ENCODE data around the gene C1RL.

Gene C1RL

GRCh38 chr12:7123806-7124522 lies 14.9 kb upstream of the C1RL start:
- TF ChIP-seq MAX (IDR thresholded peaks at IDR 0.05) (no peak), CEBPB (IDR thresholded peaks at IDR 0.05) (no peak), TAF1 (IDR thresholded peaks at IDR 0.05; ENCODE audit: low read depth) (no peak), FOXM1 (IDR thresholded peaks at IDR 0.05; ENCODE audit: borderline replicate concordance, low read depth) (no peak), EP300 (IDR thresholded peaks at IDR 0.05; ENCODE audit: borderline replicate concordance) (no peak), RAD21 (IDR thresholded peaks at IDR 0.05; ENCODE audit: low read depth) (no peak), EGR1 (IDR thresholded peaks at IDR 0.05) (no peak)
- TF ChIP-seq, protein P1, sequence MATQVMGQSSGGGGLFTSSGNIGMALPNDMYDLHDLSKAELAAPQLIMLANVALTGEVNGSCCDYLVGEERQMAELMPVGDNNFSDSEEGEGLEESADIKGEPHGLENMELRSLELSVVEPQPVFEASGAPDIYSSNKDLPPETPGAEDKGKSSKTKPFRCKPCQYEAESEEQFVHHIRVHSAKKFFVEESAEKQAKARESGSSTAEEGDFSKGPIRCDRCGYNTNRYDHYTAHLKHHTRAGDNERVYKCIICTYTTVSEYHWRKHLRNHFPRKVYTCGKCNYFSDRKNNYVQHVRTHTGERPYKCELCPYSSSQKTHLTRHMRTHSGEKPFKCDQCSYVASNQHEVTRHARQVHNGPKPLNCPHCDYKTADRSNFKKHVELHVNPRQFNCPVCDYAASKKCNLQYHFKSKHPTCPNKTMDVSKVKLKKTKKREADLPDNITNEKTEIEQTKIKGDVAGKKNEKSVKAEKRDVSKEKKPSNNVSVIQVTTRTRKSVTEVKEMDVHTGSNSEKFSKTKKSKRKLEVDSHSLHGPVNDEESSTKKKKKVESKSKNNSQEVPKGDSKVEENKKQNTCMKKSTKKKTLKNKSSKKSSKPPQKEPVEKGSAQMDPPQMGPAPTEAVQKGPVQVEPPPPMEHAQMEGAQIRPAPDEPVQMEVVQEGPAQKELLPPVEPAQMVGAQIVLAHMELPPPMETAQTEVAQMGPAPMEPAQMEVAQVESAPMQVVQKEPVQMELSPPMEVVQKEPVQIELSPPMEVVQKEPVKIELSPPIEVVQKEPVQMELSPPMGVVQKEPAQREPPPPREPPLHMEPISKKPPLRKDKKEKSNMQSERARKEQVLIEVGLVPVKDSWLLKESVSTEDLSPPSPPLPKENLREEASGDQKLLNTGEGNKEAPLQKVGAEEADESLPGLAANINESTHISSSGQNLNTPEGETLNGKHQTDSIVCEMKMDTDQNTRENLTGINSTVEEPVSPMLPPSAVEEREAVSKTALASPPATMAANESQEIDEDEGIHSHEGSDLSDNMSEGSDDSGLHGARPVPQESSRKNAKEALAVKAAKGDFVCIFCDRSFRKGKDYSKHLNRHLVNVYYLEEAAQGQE (IDR thresholded peaks at IDR 0.05; ENCODE audit: low read depth): no peak

DNA sequence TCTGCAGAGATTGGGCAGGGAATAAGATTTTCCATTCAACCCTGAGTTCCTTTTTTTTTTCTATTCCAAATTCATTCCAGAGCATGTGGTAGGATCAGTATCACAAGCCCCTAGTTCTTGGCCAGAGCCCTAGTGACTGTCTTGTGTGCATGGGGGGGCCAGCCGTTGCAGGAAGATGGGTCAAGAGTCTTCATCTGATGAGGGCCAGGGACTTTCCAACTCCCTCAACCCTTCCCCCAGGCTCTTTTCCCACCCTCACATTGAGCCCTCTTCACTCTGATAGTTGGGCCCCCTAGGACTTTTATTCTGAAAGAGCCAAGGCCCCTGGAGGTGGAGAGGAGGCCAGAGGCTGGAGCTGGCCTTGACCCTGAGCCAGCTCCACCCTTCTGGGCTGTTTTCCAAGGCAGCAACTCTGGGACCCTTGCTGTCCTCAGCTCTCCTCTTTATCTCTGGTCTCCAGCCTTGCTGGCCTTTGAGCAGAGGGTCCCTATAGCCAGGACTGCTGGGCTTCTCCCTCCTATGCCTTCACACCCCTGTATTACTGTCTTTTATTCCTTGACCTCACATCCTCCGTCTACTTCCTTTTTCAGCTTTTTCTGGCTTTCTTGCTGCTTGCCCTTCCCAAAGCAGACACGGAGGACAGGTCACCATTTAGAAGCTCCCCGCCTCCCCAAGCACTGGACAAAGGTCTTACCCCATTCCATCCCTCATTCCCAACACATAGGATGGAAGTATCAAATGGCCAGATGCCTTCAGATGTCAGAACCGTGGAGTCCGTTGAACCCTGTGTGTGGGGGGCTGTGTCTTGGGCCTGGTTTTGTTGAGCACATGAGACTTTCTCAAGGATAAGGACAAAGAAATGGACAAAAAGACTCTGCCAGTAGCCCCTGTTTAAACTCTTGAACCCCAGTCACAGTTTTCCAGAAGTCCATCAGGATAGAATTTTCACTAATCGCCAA lies 14.1 kb upstream of the C1RL start:
- TF ChIP-seq FOXM1 (IDR thresholded peaks at IDR 0.05; ENCODE audit: borderline replicate concordance, low read depth) (no peak), EP300 (IDR thresholded peaks at IDR 0.05; ENCODE audit: borderline replicate concordance) (no peak), EGR1 (IDR thresholded peaks at IDR 0.05) (no peak), NFIC (IDR thresholded peaks at IDR 0.05) (peak; percentile 85), ZBTB7A (IDR thresholded peaks at IDR 0.05; ENCODE audit: low read depth) (peak; percentile 56; the same call in 1 of the 2 replicates), CREB1 (IDR thresholded peaks at IDR 0.05; ENCODE audit: low read depth) (no peak)

DNA sequence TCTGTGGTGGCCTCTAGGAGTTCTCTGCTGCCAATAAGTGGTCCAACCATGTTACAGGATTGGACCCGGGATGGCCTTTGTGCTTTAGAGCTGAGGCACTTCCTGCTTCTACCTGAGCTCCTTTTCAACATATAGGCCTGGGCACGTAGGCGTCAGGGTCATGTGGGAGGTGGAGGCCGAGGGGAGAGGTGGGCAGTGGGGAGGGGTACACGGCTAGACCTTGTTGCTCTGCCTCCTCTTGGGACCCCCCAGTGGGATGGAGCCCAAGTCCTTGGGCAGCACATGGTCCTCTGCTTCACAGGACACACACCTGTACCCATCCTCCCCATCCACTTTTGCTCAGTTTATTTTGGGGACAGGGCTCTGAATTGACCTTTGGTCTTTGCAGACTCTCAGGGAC lies 12.3 kb upstream of the C1RL start:
- TF ChIP-seq TAF1 (IDR thresholded peaks at IDR 0.05; ENCODE audit: low read depth) (no peak), RAD21 (IDR thresholded peaks at IDR 0.05; ENCODE audit: low read depth) (no peak), ZBTB7A (IDR thresholded peaks at IDR 0.05; ENCODE audit: low read depth) (no peak), NFIC (IDR thresholded peaks at IDR 0.05) (no peak)

DNA sequence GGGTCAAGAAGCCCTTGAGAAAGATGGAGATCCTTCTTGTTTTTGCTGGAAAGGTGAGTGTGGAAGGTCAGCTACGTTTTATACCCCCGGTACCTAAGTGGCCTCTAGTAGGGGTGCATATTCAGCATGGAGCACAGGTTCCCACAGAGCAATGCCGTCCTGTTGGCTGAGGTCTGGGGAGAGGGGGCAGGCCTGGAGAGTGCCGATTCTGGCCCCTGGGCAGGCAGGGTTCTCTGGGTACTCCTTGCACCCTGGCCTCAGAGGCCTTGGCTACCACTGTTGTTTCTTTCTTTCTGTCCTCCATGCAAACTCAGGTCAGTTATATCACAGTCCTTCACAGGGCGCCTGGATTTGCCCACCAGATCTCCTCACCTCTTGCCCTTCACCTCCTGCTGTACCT lies 11.2 kb upstream of the C1RL start:
- TF ChIP-seq, protein P2, sequence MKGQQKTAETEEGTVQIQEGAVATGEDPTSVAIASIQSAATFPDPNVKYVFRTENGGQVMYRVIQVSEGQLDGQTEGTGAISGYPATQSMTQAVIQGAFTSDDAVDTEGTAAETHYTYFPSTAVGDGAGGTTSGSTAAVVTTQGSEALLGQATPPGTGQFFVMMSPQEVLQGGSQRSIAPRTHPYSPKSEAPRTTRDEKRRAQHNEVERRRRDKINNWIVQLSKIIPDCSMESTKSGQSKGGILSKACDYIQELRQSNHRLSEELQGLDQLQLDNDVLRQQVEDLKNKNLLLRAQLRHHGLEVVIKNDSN (IDR thresholded peaks at IDR 0.05): no peak
- TF ChIP-seq TAF1 (IDR thresholded peaks at IDR 0.05; ENCODE audit: low read depth): no peak
- no peak for TF ChIP-seq YY1 (IDR thresholded peaks at IDR 0.05; ENCODE audit: low read depth)
- no peak for TF ChIP-seq EP300 (IDR thresholded peaks at IDR 0.05; ENCODE audit: borderline replicate concordance)
- TF ChIP-seq FOXM1 (IDR thresholded peaks at IDR 0.05; ENCODE audit: borderline replicate concordance, low read depth): no peak
- no peak for TF ChIP-seq ZBTB7A (IDR thresholded peaks at IDR 0.05; ENCODE audit: low read depth)
- no peak for TF ChIP-seq CREB1 (IDR thresholded peaks at IDR 0.05; ENCODE audit: low read depth)
- TF ChIP-seq TEAD4 (IDR thresholded peaks at IDR 0.05): no peak
- TF ChIP-seq NFIC (IDR thresholded peaks at IDR 0.05): no peak
- TF ChIP-seq EGR1 (IDR thresholded peaks at IDR 0.05): no peak

GRCh38 chr12:7118881-7119280 lies 9.9 kb upstream of the C1RL start:
- TF ChIP-seq TCF12 (IDR thresholded peaks at IDR 0.05; ENCODE audit: low read depth): no peak
- TF ChIP-seq EP300 (IDR thresholded peaks at IDR 0.05; ENCODE audit: borderline replicate concordance): no peak
- TF ChIP-seq MAX (IDR thresholded peaks at IDR 0.05): no peak
- TF ChIP-seq, protein P1 (IDR thresholded peaks at IDR 0.05; ENCODE audit: low read depth): no peak
- TF ChIP-seq CEBPB (IDR thresholded peaks at IDR 0.05): no peak
- no peak for TF ChIP-seq FOXM1 (IDR thresholded peaks at IDR 0.05; ENCODE audit: borderline replicate concordance, low read depth)
- TF ChIP-seq, protein P2 (IDR thresholded peaks at IDR 0.05): no peak
- TF ChIP-seq RAD21 (IDR thresholded peaks at IDR 0.05; ENCODE audit: low read depth): no peak
- TF ChIP-seq TEAD4 (IDR thresholded peaks at IDR 0.05): no peak
- no peak for TF ChIP-seq ZBTB7A (IDR thresholded peaks at IDR 0.05; ENCODE audit: low read depth)
- TF ChIP-seq EGR1 (IDR thresholded peaks at IDR 0.05): no peak
- TF ChIP-seq NFIC (IDR thresholded peaks at IDR 0.05): no peak
- TF ChIP-seq TAF1 (IDR thresholded peaks at IDR 0.05; ENCODE audit: low read depth): no peak
- TF ChIP-seq YY1 (IDR thresholded peaks at IDR 0.05; ENCODE audit: low read depth): no peak
- no peak for TF ChIP-seq CREB1 (IDR thresholded peaks at IDR 0.05; ENCODE audit: low read depth)
